SKM-1 treated with dmso at 0.1 percent for 144 hours (cell line): ENCODE measurements around the gene KCNAB1.
"Not testable (repeated sequence)": the region's sequence is repeated elsewhere in the genome, so short reads cannot be mapped to it uniquely, and the experiment has no call there.

Experiments
- DNase-seq: peaks from one replicate; lab custom pipeline; 2025; ENCODE audit not compliant: unreplicated experiment; lab: John Stamatoyannopoulos, UW

KCNAB1 gene

GRCh38 chr3:156558389-156558788 is 438.0 kb downstream of the KCNAB1 start:
- DNase-seq: no peak

GRCh38 chr3:156559321-156559720 is 438.9 kb downstream of the KCNAB1 start:
- no peak for DNase-seq

GRCh38 chr3:156561533-156561932 is 441.2 kb downstream of the KCNAB1 start:
- DNase-seq: no peak

GRCh38 chr3:156562486-156562885 is 442.1 kb downstream of the KCNAB1 start:
- not testable (repeated sequence) for DNase-seq

GRCh38 chr3:156563900-156564682 is 443.7 kb downstream of the KCNAB1 start:
- no peak for DNase-seq

- not testable (repeated sequence) for DNase-seq
Observed at GRCh38 chr3:156569016-156569415, 448.6 kb downstream of the KCNAB1 start.

- not testable (repeated sequence) for DNase-seq
Observed at GRCh38 chr3:156569881-156570280, 449.5 kb downstream of the KCNAB1 start.

- DNase-seq: no peak
Observed at GRCh38 chr3:156575641-156576040, 455.3 kb downstream of the KCNAB1 start.

- no peak for DNase-seq
Observed at GRCh38 chr3:156576051-156576450, 455.7 kb downstream of the KCNAB1 start.

GRCh38 chr3:156576651-156577348 is 456.4 kb downstream of the KCNAB1 start:
- DNase-seq: peak; percentile 49

GRCh38 chr3:156577736-156578135 is 457.4 kb downstream of the KCNAB1 start:
- DNase-seq: no peak

- peak; percentile 83 for DNase-seq
Observed at GRCh38 chr3:156579427-156579851, 459.1 kb downstream of the KCNAB1 start.

GRCh38 chr3:156581033-156581432 is 460.7 kb downstream of the KCNAB1 start:
- DNase-seq: no peak

- no peak for DNase-seq
Observed at GRCh38 chr3:156581954-156582353, 461.6 kb downstream of the KCNAB1 start.

GRCh38 chr3:156582532-156583183 is 462.3 kb downstream of the KCNAB1 start:
- DNase-seq: no peak

GRCh38 chr3:156583469-156583868 is 463.1 kb downstream of the KCNAB1 start:
- DNase-seq: no peak

- peak; percentile 82 for DNase-seq
Observed at GRCh38 chr3:156586905-156587759, 466.8 kb downstream of the KCNAB1 start.

GRCh38 chr3:156587760-156588069 is 467.3 kb downstream of the KCNAB1 start:
- no peak for DNase-seq
